Activated T-cell treated with anti-CD3 and anti-CD28 coated beads, Interleukin-2, amount 50 U/mL, for 72 hours (primary cell): ENCODE measurements around the gene CHST15. TPM values are rescaled to one million over a fixed set of nuclear protein-coding genes. Genes with fewer than 3 reads are reported as not detected.

Experiments used
- ATAC-seq, 2 donors: fragments of 150-1000 bp; cut with Tn5 transposase; replicated peaks in 1 of 2; 2 replicates each; pipeline ENCODE4 v1.10.0; 2021; ENCODE audit warnings: moderate library complexity in 2 of 2, mild to moderate bottlenecking in 1 of 2
- DNase-seq, 2 donors: peaks; one replicate each; pipeline ENCODE4 v3.0.0; 2021 to 2022; ENCODE audit warnings: mixed read lengths in 1 of 2
- H3K27ac Mint-ChIP-seq: one replicate; pipeline ENCODE4 v1.8.0; 2022; ENCODE audit warnings: mild to moderate bottlenecking, moderate library complexity, mixed read lengths
- H3K27me3 Mint-ChIP-seq: one replicate; pipeline ENCODE4 v1.8.0; 2022; ENCODE audit warnings: low read depth, mixed read lengths
- H3K36me3 Mint-ChIP-seq, 2 donors: one replicate each; pipeline ENCODE4 v1.8.0; 2022; ENCODE audit warnings: mixed read lengths in 2 of 2, mild to moderate bottlenecking in 1 of 2; ENCODE audit not compliant: insufficient read depth in 2 of 2
- H3K4me1 Mint-ChIP-seq: one replicate; pipeline ENCODE4 v1.8.0; 2022; ENCODE audit warnings: low read depth, mixed read lengths
- H3K4me3 Mint-ChIP-seq, 2 donors: one replicate each; pipeline ENCODE4 v1.8.0; 2022; ENCODE audit warnings: mild to moderate bottlenecking in 2 of 2, mixed read lengths in 2 of 2, moderate library complexity in 2 of 2
- H3K9me3 Mint-ChIP-seq, 2 donors: one replicate each; pipeline ENCODE4 v1.8.0; 2022; ENCODE audit warnings: mixed read lengths in 2 of 2
- total RNA-seq, 2 donors: library from RNA; stranded (reverse); gene quantifications; one replicate each; pipeline ENCODE4 v1.2.3, GENCODE V29; 2022

Gene CHST15
- total RNA-seq, 2 donors from 2014 or later: 0.38 to 2.4 TPM

- Mint-ChIP-seq H3K4me1 (no peaks in the 10 kb centered on the region), H3K9me3 (no peaks in the 10 kb centered on the region), H3K36me3 (no peaks in the 10 kb centered on the region), H3K27ac (no peak overlapping the region), H3K4me3 (no peak overlapping the region), H3K27me3 (no peaks in the 10 kb centered on the region)
- ATAC-seq: no peak
- no peak for DNase-seq
These were observed 88.3 kb downstream of the CHST15 start for GRCh38 chr10:124005091-124005490.

GRCh38 chr10:124004663-124005004, 88.8 kb downstream of the CHST15 start:
- Mint-ChIP-seq H3K36me3 (no peaks in the 10 kb centered on the region), H3K27me3 (no peaks in the 10 kb centered on the region), H3K27ac (no peak overlapping the region), H3K9me3 (no peaks in the 10 kb centered on the region), H3K4me3 (no peak overlapping the region), H3K4me1 (no peaks in the 10 kb centered on the region)
- no peak for DNase-seq
- ATAC-seq: no peak

GRCh38 chr10:124003871-124004662, 89.3 kb downstream of the CHST15 start:
- no peaks in the 10 kb centered on the region for H3K4me1 Mint-ChIP-seq
- ATAC-seq (no peak), DNase-seq (no peak)
- no peak overlapping the region for H3K27ac Mint-ChIP-seq
- H3K4me3 Mint-ChIP-seq: no peak overlapping the region
- H3K9me3 Mint-ChIP-seq: no peaks in the 10 kb centered on the region
- no peaks in the 10 kb centered on the region for H3K36me3 Mint-ChIP-seq
- H3K27me3 Mint-ChIP-seq: no peaks in the 10 kb centered on the region

- H3K4me1 Mint-ChIP-seq: no peaks in the 10 kb centered on the region
- H3K36me3 Mint-ChIP-seq: no peaks in the 10 kb centered on the region
- no peak overlapping the region for H3K27ac Mint-ChIP-seq
- ATAC-seq: no peak
- no peaks in the 10 kb centered on the region for H3K27me3 Mint-ChIP-seq
- DNase-seq: no peak
- H3K4me3 Mint-ChIP-seq: no peak overlapping the region
- no peaks in the 10 kb centered on the region for H3K9me3 Mint-ChIP-seq
These were observed 89.9 kb downstream of the CHST15 start for GRCh38 chr10:124003481-124003870.

GRCh38 chr10:124003070-124003419, 90.4 kb downstream of the CHST15 start:
- ATAC-seq: no peak
- H3K27me3 Mint-ChIP-seq: no peaks in the 10 kb centered on the region
- no peaks in the 10 kb centered on the region for H3K9me3 Mint-ChIP-seq
- no peak overlapping the region for H3K4me3 Mint-ChIP-seq
- no peak for DNase-seq
- no peaks in the 10 kb centered on the region for H3K36me3 Mint-ChIP-seq
- H3K4me1 Mint-ChIP-seq: no peaks in the 10 kb centered on the region
- no peak overlapping the region for H3K27ac Mint-ChIP-seq

GRCh38 chr10:124002391-124003069, 90.9 kb downstream of the CHST15 start:
- Mint-ChIP-seq H3K4me3 (no peak overlapping the region), H3K27ac (no peak overlapping the region), H3K27me3 (no peaks in the 10 kb centered on the region), H3K9me3 (no peaks in the 10 kb centered on the region), H3K36me3 (no peaks in the 10 kb centered on the region), H3K4me1 (no peaks in the 10 kb centered on the region)
- ATAC-seq (no peak), DNase-seq (no peak)

- peaks cover 8% of the 10 kb centered on the region for H3K27me3 Mint-ChIP-seq
- no peak overlapping the region for H3K4me3 Mint-ChIP-seq
- ATAC-seq: no peak
- H3K36me3 Mint-ChIP-seq: no peaks in the 10 kb centered on the region
- H3K27ac Mint-ChIP-seq: no peak overlapping the region
- no peak for DNase-seq
- no peaks in the 10 kb centered on the region for H3K4me1 Mint-ChIP-seq
- H3K9me3 Mint-ChIP-seq: no peaks in the 10 kb centered on the region
These were observed 91.8 kb downstream of the CHST15 start for GRCh38 chr10:124001391-124002148.

- DNase-seq (no peak), ATAC-seq (no peak)
- H3K4me3 Mint-ChIP-seq: no peak overlapping the region
- peaks cover 8% of the 10 kb centered on the region for H3K27me3 Mint-ChIP-seq
- no peak overlapping the region for H3K27ac Mint-ChIP-seq
- no peaks in the 10 kb centered on the region for H3K4me1 Mint-ChIP-seq
- H3K36me3 Mint-ChIP-seq: no peaks in the 10 kb centered on the region
- H3K9me3 Mint-ChIP-seq: no peaks in the 10 kb centered on the region
These were observed 92.6 kb downstream of the CHST15 start for GRCh38 chr10:124000792-124001201.

GRCh38 chr10:123999956-124000615, 93.3 kb downstream of the CHST15 start:
- ATAC-seq (no peak), DNase-seq (no peak)
- H3K36me3 Mint-ChIP-seq: no peaks in the 10 kb centered on the region

GRCh38 chr10:123999261-123999660, 94.1 kb downstream of the CHST15 start:
- Mint-ChIP-seq H3K4me3 (no peak overlapping the region), H3K36me3 (no peaks in the 10 kb centered on the region), H3K4me1 (peaks cover 12% of the 10 kb centered on the region), H3K27me3 (peaks cover 19% of the 10 kb centered on the region), H3K27ac (no peak overlapping the region), H3K9me3 (no peaks in the 10 kb centered on the region)
- no peak for ATAC-seq
- DNase-seq: no peak

More at GRCh38 chr10:123999956-124000615, 93.3 kb downstream of the CHST15 start:
- no peak overlapping the region for H3K4me3 Mint-ChIP-seq
- H3K9me3 Mint-ChIP-seq: no peaks in the 10 kb centered on the region
- no peak overlapping the region for H3K27ac Mint-ChIP-seq
- peaks cover 5% of the 10 kb centered on the region for H3K4me1 Mint-ChIP-seq
- H3K27me3 Mint-ChIP-seq: peaks cover 11% of the 10 kb centered on the region

GRCh38 chr10:123998197-123999141, 94.9 kb downstream of the CHST15 start:
- Mint-ChIP-seq H3K4me1 (peaks cover 16% of the 10 kb centered on the region), H3K9me3 (no peaks in the 10 kb centered on the region), H3K27ac (no peak overlapping the region), H3K4me3 (no peak overlapping the region), H3K27me3 (peaks cover 27% of the 10 kb centered on the region), H3K36me3 (no peaks in the 10 kb centered on the region)
- ATAC-seq: no peak
- no peak for DNase-seq

- Mint-ChIP-seq H3K9me3 (no peaks in the 10 kb centered on the region), H3K36me3 (no peaks in the 10 kb centered on the region), H3K27me3 (peaks cover 35% of the 10 kb centered on the region), H3K4me3 (no peak overlapping the region), H3K4me1 (peaks cover 16% of the 10 kb centered on the region), H3K27ac (no peak overlapping the region)
- DNase-seq: no peak
- ATAC-seq: peak in 1 of 2 donors; percentile 14
These were observed 95.8 kb downstream of the CHST15 start for GRCh38 chr10:123997486-123998196.
